WTC11 (cell line): Measurements from ENCODE around the gene TIMM44. TPM values are rescaled to one million over a fixed set of nuclear protein-coding genes. Genes with fewer than 3 reads are reported as not detected.

Experiments
- ATAC-seq: fragments of 200-7000 bp; cut with Tn5 transposase; 2 replicates; pipeline ENCODE4 v1.10.0; 2021; ENCODE audit warnings: mild to moderate bottlenecking, moderate library complexity
- CTCF ChIA-PET: fragments of 300-600 bp; sonication (Branson Sonifier 250); formaldehyde crosslinking; loops from one replicate; lab custom pipeline; 2021; ENCODE audit warnings: antibody characterized with exemption; lab: Charles Lee
- POLR2A ChIA-PET: fragments of 350-600 bp; sonication (Branson Sonifier 250); formaldehyde crosslinking; loops from one replicate; lab custom pipeline; 2021; ENCODE audit warnings: antibody characterized with exemption; lab: Charles Lee
- DNase-seq: peaks from one replicate; pipeline ENCODE4 v3.0.0; 2021; ENCODE audit warnings: low spot score
- H3K27ac Mint-ChIP-seq: 2 replicates; pipeline ENCODE4 v1.8.0; 2021; ENCODE audit warnings: mixed read lengths
- H3K27me3 Mint-ChIP-seq: 2 replicates; pipeline ENCODE4 v1.8.0; 2021; ENCODE audit warnings: low read depth, mild to moderate bottlenecking, moderate library complexity, mixed read lengths
- H3K36me3 Mint-ChIP-seq: 2 replicates; pipeline ENCODE4 v1.8.0; 2021; ENCODE audit warnings: mixed read lengths
- H3K4me1 Mint-ChIP-seq: 2 replicates; pipeline ENCODE4 v1.8.0; 2022; ENCODE audit warnings: mixed read lengths
- H3K4me3 Mint-ChIP-seq: 2 replicates; pipeline ENCODE4 v1.8.0; 2021; ENCODE audit warnings: mild to moderate bottlenecking, moderate library complexity, mixed read lengths
- H3K9me3 Mint-ChIP-seq: 2 replicates; pipeline ENCODE4 v1.8.0; 2021; ENCODE audit warnings: mixed read lengths
- ATF3 ChIP-seq: sonication (generic); formaldehyde crosslinking; conservative IDR thresholded peaks from 2 replicates; pipeline ENCODE4 v1.8.1; 2022; ENCODE audit warnings: mild to moderate bottlenecking, missing genetic modification reagents
- ATF6 ChIP-seq: sonication (generic); formaldehyde crosslinking; IDR thresholded peaks from 2 replicates; pipeline ENCODE4 v1.8.1; 2023; ENCODE audit warnings: mild to moderate bottlenecking, missing genetic modification reagents
- E2F5 ChIP-seq: sonication (generic); formaldehyde crosslinking; IDR thresholded peaks from 2 replicates; pipeline ENCODE4 v1.8.1; 2022; ENCODE audit warnings: mild to moderate bottlenecking, moderate library complexity, missing genetic modification reagents
- ELF4 ChIP-seq: sonication (generic); formaldehyde crosslinking; IDR thresholded peaks from 2 replicates; pipeline ENCODE4 v1.8.1; 2022; ENCODE audit warnings: low read depth, mild to moderate bottlenecking, moderate library complexity, missing genetic modification reagents
- ESRRA ChIP-seq: sonication (generic); formaldehyde crosslinking; IDR thresholded peaks from 2 replicates; pipeline ENCODE4 v1.8.1; 2022; ENCODE audit warnings: mild to moderate bottlenecking, missing genetic modification reagents, borderline replicate concordance
- FOXP4 ChIP-seq: sonication (generic); formaldehyde crosslinking; IDR thresholded peaks from 2 replicates; pipeline ENCODE4 v1.8.0; 2022; ENCODE audit warnings: mild to moderate bottlenecking, missing genetic modification reagents
- GABPB1 ChIP-seq: sonication (generic); formaldehyde crosslinking; IDR thresholded peaks from 2 replicates; pipeline ENCODE4 v1.8.1; 2023; ENCODE audit warnings: mild to moderate bottlenecking, missing genetic modification reagents
- GRHL2 ChIP-seq: fragments of 250-450 bp; sonication (Bioruptor Pico); IDR thresholded peaks from 2 replicates; pipeline ENCODE4 v1.8.0; 2022; ENCODE audit warnings: mild to moderate bottlenecking, moderate library complexity; ENCODE audit not compliant: insufficient replicate concordance, severe bottlenecking
- GTF2I ChIP-seq: fragments of 250-450 bp; sonication (Bioruptor Pico); conservative IDR thresholded peaks from 2 replicates; pipeline ENCODE4 v1.4.0; 2021; ENCODE audit warnings: mild to moderate bottlenecking
- IRF2 ChIP-seq: sonication (generic); formaldehyde crosslinking; IDR thresholded peaks from 2 replicates; pipeline ENCODE4 v1.8.0; 2022; ENCODE audit warnings: low read depth, missing genetic modification reagents, borderline replicate concordance
- JAZF1 ChIP-seq: fragments of 250-450 bp; sonication (Bioruptor Pico); IDR thresholded peaks from 2 replicates; pipeline ENCODE4 v1.9.0; 2021; ENCODE audit warnings: moderate library complexity, mild to moderate bottlenecking, inconsistent platforms
- JUN ChIP-seq: sonication (generic); formaldehyde crosslinking; IDR thresholded peaks from 2 replicates; pipeline ENCODE4 v1.8.0; 2023; ENCODE audit warnings: mild to moderate bottlenecking, missing genetic modification reagents
- MLX ChIP-seq: sonication (generic); formaldehyde crosslinking; IDR thresholded peaks from 2 replicates; pipeline ENCODE4 v1.8.1; 2023; ENCODE audit warnings: mild to moderate bottlenecking, missing genetic modification reagents, moderate library complexity
- RELA ChIP-seq: sonication (generic); formaldehyde crosslinking; IDR thresholded peaks from 2 replicates; pipeline ENCODE4 v1.8.1; 2022; ENCODE audit warnings: missing genetic modification reagents, mild to moderate bottlenecking, borderline replicate concordance
- SP1 ChIP-seq: sonication (generic); formaldehyde crosslinking; conservative IDR thresholded peaks from 2 replicates; pipeline ENCODE4 v1.8.1; 2022; ENCODE audit warnings: missing genetic modification reagents
- TP53 ChIP-seq: sonication (generic); formaldehyde crosslinking; IDR thresholded peaks from 2 replicates; pipeline ENCODE4 v1.8.1; 2023; ENCODE audit warnings: mild to moderate bottlenecking, missing genetic modification reagents
- USF1 ChIP-seq: sonication (generic); formaldehyde crosslinking; IDR thresholded peaks from 2 replicates; pipeline ENCODE4 v1.8.0; 2022; ENCODE audit warnings: mild to moderate bottlenecking, missing genetic modification reagents
- ZBTB21 ChIP-seq: sonication (generic); formaldehyde crosslinking; IDR thresholded peaks from 2 replicates; pipeline ENCODE4 v1.8.1; 2023; ENCODE audit warnings: mild to moderate bottlenecking, missing genetic modification reagents, borderline replicate concordance
- ZNF232 ChIP-seq: sonication (generic); formaldehyde crosslinking; IDR thresholded peaks from 2 replicates; pipeline ENCODE4 v1.8.0; 2022; ENCODE audit warnings: mild to moderate bottlenecking, missing genetic modification reagents
- ZNF263 ChIP-seq: sonication (generic); formaldehyde crosslinking; IDR thresholded peaks from 2 replicates; pipeline ENCODE4 v1.8.1; 2022; ENCODE audit warnings: low read depth, mild to moderate bottlenecking, moderate library complexity, missing genetic modification reagents
- ZNF416 ChIP-seq: fragments of 250-450 bp; sonication (Bioruptor Pico); IDR thresholded peaks from 2 replicates; pipeline ENCODE4 v1.9.0; 2021; ENCODE audit warnings: mild to moderate bottlenecking, inconsistent platforms
- ZNF512 ChIP-seq: sonication (generic); formaldehyde crosslinking; IDR thresholded peaks from 2 replicates; pipeline ENCODE4 v1.8.1; 2022; ENCODE audit warnings: missing genetic modification reagents, borderline replicate concordance
- total RNA-seq: library from RNA; stranded (reverse); gene quantifications from 3 replicates; pipeline ENCODE4 v1.2.3, GENCODE V29; 2021

TIMM44 gene
- total RNA-seq, 1 experiment from 2014 or later, result 129 TPM

- POLR2A ChIA-PET, result no interaction called here
- ATAC-seq, result no peak
Observed at GRCh38 chr19:7992575-7992974, 49.1 kb upstream of the TIMM44 start.

GRCh38 chr19:7989071-7989575 lies 45.7 kb upstream of the TIMM44 start:
- no peak for ATAC-seq
- no peak overlapping the region for H3K4me3 Mint-ChIP-seq
- H3K27me3 Mint-ChIP-seq, result no peaks in the 10 kb centered on the region
- peaks cover 7% of the 10 kb centered on the region for H3K4me1 Mint-ChIP-seq
- peak overlapping the region; percentile 33 for H3K27ac Mint-ChIP-seq
- ChIA-PET POLR2A (no interaction called here), CTCF (interaction anchor here (1.7 kb wide), 1 partner anchor 13 kb away, joined by 5 read pairs; no protein-coding TSS in a partner anchor)
- H3K9me3 Mint-ChIP-seq, result no peaks in the 10 kb centered on the region
- peaks cover 60% of the 10 kb centered on the region for H3K36me3 Mint-ChIP-seq
- no peak for DNase-seq
- no peak for TF ChIP-seq GABPB1 (CRISPR knock-in tag)
- TF ChIP-seq JUN (CRISPR knock-in tag), result no peak
- no peak for TF ChIP-seq TP53 (CRISPR knock-in tag)
- TF ChIP-seq FOXP4, result no peak
- TF ChIP-seq IRF2, result no peak
- no peak for TF ChIP-seq ZNF416 (CRISPR knock-in tag)
- no peak for TF ChIP-seq ZNF263
- TF ChIP-seq E2F5 (CRISPR knock-in tag), result no peak
- no peak for TF ChIP-seq JAZF1 (CRISPR knock-in tag)
- TF ChIP-seq MLX (CRISPR knock-in tag), result no peak

More at GRCh38 chr19:7992575-7992974, 49.1 kb upstream of the TIMM44 start:
- H3K27me3 Mint-ChIP-seq, result no peaks in the 10 kb centered on the region
- no peak for DNase-seq
- TF ChIP-seq GTF2I (no peak), USF1 (CRISPR knock-in tag) (no peak), RELA (CRISPR knock-in tag) (no peak), ZNF232 (CRISPR knock-in tag) (no peak), ATF3 (CRISPR knock-in tag) (no peak), ZNF512 (CRISPR knock-in tag) (no peak), GRHL2 (CRISPR knock-in tag) (no peak), GABPB1 (CRISPR knock-in tag) (no peak), ESRRA (CRISPR knock-in tag) (no peak), SP1 (CRISPR knock-in tag) (no peak), ZBTB21 (CRISPR knock-in tag) (no peak), MLX (CRISPR knock-in tag) (no peak), ATF6 (CRISPR knock-in tag) (no peak), ELF4 (CRISPR knock-in tag) (no peak)
- peaks cover 41% of the 10 kb centered on the region for H3K36me3 Mint-ChIP-seq
- no peak overlapping the region for H3K27ac Mint-ChIP-seq
- H3K4me1 Mint-ChIP-seq, result peaks cover 37% of the 10 kb centered on the region
- no peak overlapping the region for H3K4me3 Mint-ChIP-seq
- no peaks in the 10 kb centered on the region for H3K9me3 Mint-ChIP-seq
- CTCF ChIA-PET, result interaction anchor here (1.1 to 4.1 kb wide), 2 partner anchors 10 to 48 kb away, joined by 4 to 16 read pairs; partner anchors contain the start of gene TIMM44
